Keratinocyte (primary cell): ENCODE data around the gene COL7A1. TPM values are rescaled to one million over a fixed set of nuclear protein-coding genes. Genes with fewer than 3 reads are reported as not detected.

Experiments used
- DNase-seq: peaks from one replicate; pipeline ENCODE4 v3.0.0-alpha.2; 2011; ENCODE audit warnings: low read depth, missing footprints, low spot score
- FAIRE-seq: peaks from 2 replicates; lab custom pipeline; 2011; peaks lifted over from hg19 to GRCh38; lab: Jason Lieb, UNC
- H2AFZ ChIP-seq: 2 replicates; pipeline ENCODE4 v1.6.0; 2012; ENCODE audit warnings: low read length, control low read depth, inconsistent platforms; ENCODE audit not compliant: control insufficient read depth
- H3K27ac ChIP-seq: 2 replicates; pipeline ENCODE4 v1.5.1; 2011; ENCODE audit warnings: low read length; ENCODE audit not compliant: control insufficient read depth, insufficient read depth
- H3K27me3 ChIP-seq: 3 replicates; pipeline ENCODE4 v1.6.0; 2011; ENCODE audit warnings: low read length; ENCODE audit not compliant: control insufficient read depth, insufficient read depth; ENCODE audit errors: extremely low read depth
- H3K36me3 ChIP-seq, 2 experiments: 2 replicates in 1 of 2; 3 replicates in 1 of 2; pipeline ENCODE4 v1.5.1; 2011; ENCODE audit warnings: low read length in 2 of 2, mild to moderate bottlenecking in 1 of 2; ENCODE audit not compliant: control insufficient read depth in 2 of 2, insufficient read depth in 2 of 2; ENCODE audit errors: extremely low read depth in 1 of 2
- H3K4me1 ChIP-seq: 3 replicates; pipeline ENCODE4 v1.5.1; 2011; ENCODE audit warnings: low read length; ENCODE audit not compliant: control insufficient read depth, insufficient read depth; ENCODE audit errors: extremely low read depth
- H3K4me2 ChIP-seq: 3 replicates; pipeline ENCODE4 v1.6.0; 2011; ENCODE audit warnings: low read depth, low read length; ENCODE audit not compliant: control insufficient read depth, insufficient read depth; ENCODE audit errors: extremely low read depth
- H3K4me3 ChIP-seq, 3 experiments: fragments of 200-600 bp in 1 of 3; sonication (generic) in 1 of 3; 2 replicates in 2 of 3; 3 replicates in 1 of 3; pipeline ENCODE4 v1.5.1; 2011 to 2016; ENCODE audit warnings: low read length in 3 of 3, mild to moderate bottlenecking in 3 of 3, control low read depth in 2 of 3, inconsistent platforms in 1 of 3, low read depth in 1 of 3, mixed read lengths in 1 of 3, mixed run types in 1 of 3, moderate library complexity in 1 of 3; ENCODE audit not compliant: control insufficient read depth in 2 of 3, insufficient read depth in 2 of 3; ENCODE audit errors: extremely low read depth in 1 of 3
- H3K79me2 ChIP-seq: 2 replicates; pipeline ENCODE4 v1.6.0; 2012; ENCODE audit warnings: low read length; ENCODE audit not compliant: control insufficient read depth, insufficient read depth
- H3K9ac ChIP-seq: 3 replicates; pipeline ENCODE4 v1.6.0; 2011; ENCODE audit warnings: low read length; ENCODE audit not compliant: control insufficient read depth, insufficient read depth; ENCODE audit errors: extremely low read depth
- H3K9me1 ChIP-seq: 3 replicates; pipeline ENCODE4 v1.6.0; 2011; ENCODE audit warnings: low read length; ENCODE audit not compliant: control insufficient read depth, insufficient read depth; ENCODE audit errors: extremely low read depth
- H3K9me3 ChIP-seq: 2 replicates; pipeline ENCODE4 v1.5.1; 2012; ENCODE audit warnings: low read depth, low read length; ENCODE audit not compliant: control insufficient read depth
- H4K20me1 ChIP-seq: 3 replicates; pipeline ENCODE4 v1.6.0; 2011; ENCODE audit warnings: low read length; ENCODE audit not compliant: control insufficient read depth, insufficient read depth; ENCODE audit errors: extremely low read depth
- EZH2 ChIP-seq: IDR thresholded peaks from one replicate; pipeline ENCODE4 v1.6.1; 2012; ENCODE audit warnings: inconsistent platforms, mild to moderate bottlenecking, low read length, moderate library complexity
- dilution Hi-C: fragments of 300-500 bp; cut with MboI; formaldehyde crosslinking; loops from one replicate; pipeline ENCODE4 v1.7.0; 2020; ENCODE audit warnings: low sequenced_read_pairs; ENCODE audit not compliant: extremely low pct_ligation_motif_present
- polyA plus RNA-seq, 5 experiments: library from polyadenylated mRNA; depleted of rRNA in 3 of 5; stranded (reverse) in 3 of 5; stranded (forward) in 1 of 5; unstranded in 1 of 5; fragments of >200 nt; gene quantifications; 1 replicate in 1 of 5; 2 replicates in 3 of 5; 3 replicates in 1 of 5; pipeline versions ENCODE4 v1.2.1 to v1.2.3, GENCODE V29; 2011 to 2012; ENCODE audit warnings: missing spikeins in 2 of 5, low read depth in 1 of 5, low replicate concordance in 1 of 5
- TF ChIP-seq, protein P1 (sequence below), 3 experiments: IDR thresholded peaks in 1 of 3; conservative IDR thresholded peaks in 1 of 3; optimal IDR thresholded peaks in 1 of 3; 2 replicates in 2 of 3; 3 replicates in 1 of 3; pipeline versions ENCODE3 to v1.5.1; 2011; ENCODE audit warnings: low read length in 3 of 3, mild to moderate bottlenecking in 3 of 3, moderate library complexity in 2 of 3, control low read depth in 1 of 3, inconsistent platforms in 1 of 3; ENCODE audit not compliant: insufficient read depth in 2 of 3; ENCODE audit errors: extremely low read depth in 1 of 3

COL7A1 gene
- polyA plus RNA-seq, 1 donor (not counting 4 experiments of a cell fraction or from before 2014, with no cell fraction given): 59.4 TPM

DNA sequence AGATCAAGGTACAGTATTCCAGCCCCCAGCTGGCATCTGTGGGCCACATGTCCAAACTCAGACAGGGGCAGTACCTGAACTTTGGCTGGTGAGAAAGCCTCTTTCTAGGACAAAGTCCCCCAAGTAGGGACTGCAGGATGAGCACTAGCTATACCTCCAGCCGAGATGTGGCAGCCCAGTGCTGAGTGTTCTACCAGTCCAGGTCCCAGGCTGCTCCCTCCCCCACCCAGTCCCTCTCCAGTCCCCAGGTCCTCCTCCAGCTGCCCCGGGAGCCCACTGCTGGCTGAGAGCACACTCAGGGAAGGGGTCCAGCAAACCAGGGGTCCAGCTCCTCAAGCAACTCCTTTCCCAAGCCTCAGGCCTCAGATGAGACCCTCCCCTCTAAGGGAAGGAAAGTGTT, 38.6 kb upstream of the COL7A1 start:
- TF ChIP-seq EZH2: no peak
- TF ChIP-seq, protein P1, sequence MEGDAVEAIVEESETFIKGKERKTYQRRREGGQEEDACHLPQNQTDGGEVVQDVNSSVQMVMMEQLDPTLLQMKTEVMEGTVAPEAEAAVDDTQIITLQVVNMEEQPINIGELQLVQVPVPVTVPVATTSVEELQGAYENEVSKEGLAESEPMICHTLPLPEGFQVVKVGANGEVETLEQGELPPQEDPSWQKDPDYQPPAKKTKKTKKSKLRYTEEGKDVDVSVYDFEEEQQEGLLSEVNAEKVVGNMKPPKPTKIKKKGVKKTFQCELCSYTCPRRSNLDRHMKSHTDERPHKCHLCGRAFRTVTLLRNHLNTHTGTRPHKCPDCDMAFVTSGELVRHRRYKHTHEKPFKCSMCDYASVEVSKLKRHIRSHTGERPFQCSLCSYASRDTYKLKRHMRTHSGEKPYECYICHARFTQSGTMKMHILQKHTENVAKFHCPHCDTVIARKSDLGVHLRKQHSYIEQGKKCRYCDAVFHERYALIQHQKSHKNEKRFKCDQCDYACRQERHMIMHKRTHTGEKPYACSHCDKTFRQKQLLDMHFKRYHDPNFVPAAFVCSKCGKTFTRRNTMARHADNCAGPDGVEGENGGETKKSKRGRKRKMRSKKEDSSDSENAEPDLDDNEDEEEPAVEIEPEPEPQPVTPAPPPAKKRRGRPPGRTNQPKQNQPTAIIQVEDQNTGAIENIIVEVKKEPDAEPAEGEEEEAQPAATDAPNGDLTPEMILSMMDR (optimal IDR thresholded peaks at IDR 0.05 in 1 of 3, IDR thresholded peaks at IDR 0.05 in 1 of 3, conservative IDR thresholded peaks at IDR 0.05 in 1 of 3; ENCODE audit: extremely low read depth in 1 of 3, insufficient read depth in 2 of 3, low read length in 3 of 3): no peak
- peak overlapping the region in 1 of 3 experiments; percentile 93 for H3K4me3 ChIP-seq
- FAIRE-seq (no peak), DNase-seq (no peak)
- no peaks in the 10 kb centered on the region for H3K9me3 ChIP-seq
- no peaks in the 10 kb centered on the region for H3K27me3 ChIP-seq
- no peak overlapping the region for H3K27ac ChIP-seq
- peak overlapping the region; percentile 72 for H3K9ac ChIP-seq
- H3K4me2 ChIP-seq: peak overlapping the region; percentile 92
- H3K4me1 ChIP-seq: peaks cover 11% of the 10 kb centered on the region
- peaks cover 13% of the 10 kb centered on the region for H3K79me2 ChIP-seq
- peaks cover 2% of the 10 kb centered on the region for H3K9me1 ChIP-seq
- dilution Hi-C loops: no loop called here
- peaks cover 24 to 30% of the 10 kb centered on the region in 2 experiments for H3K36me3 ChIP-seq
- H2AFZ ChIP-seq: no peak overlapping the region
- peaks cover 2% of the 10 kb centered on the region for H4K20me1 ChIP-seq

DNA sequence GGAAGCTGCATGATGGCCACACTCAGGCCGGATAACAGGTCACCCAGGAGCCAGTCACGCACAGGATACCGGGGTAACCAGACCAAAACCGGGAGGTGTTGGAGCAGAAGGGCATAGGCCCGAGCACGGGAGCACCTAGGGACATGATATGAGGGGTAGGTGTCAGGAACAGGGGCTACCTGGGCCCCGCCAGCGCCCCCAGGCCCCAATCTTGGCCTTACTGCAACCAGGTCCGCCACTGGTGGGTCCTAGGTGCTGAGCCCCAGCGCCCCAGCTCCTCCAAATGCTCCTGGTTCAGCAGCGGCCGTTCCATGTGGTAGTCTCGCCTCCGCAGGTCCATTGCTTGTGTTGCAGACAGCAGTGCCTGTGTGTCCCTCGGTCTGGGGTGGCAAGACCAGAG, 38.1 kb upstream of the COL7A1 start:
- H3K4me2 ChIP-seq: no peak overlapping the region
- dilution Hi-C loops: no loop called here
- no peaks in the 10 kb centered on the region for H3K27me3 ChIP-seq
- peaks cover 13% of the 10 kb centered on the region for H3K79me2 ChIP-seq
- no peaks in the 10 kb centered on the region for H3K9me3 ChIP-seq
- H3K27ac ChIP-seq: no peak overlapping the region
- H3K36me3 ChIP-seq: peaks cover 28 to 33% of the 10 kb centered on the region in 2 experiments
- H2AFZ ChIP-seq: no peak overlapping the region
- peaks cover 2% of the 10 kb centered on the region for H4K20me1 ChIP-seq
- FAIRE-seq: no peak
- no peak overlapping the region for H3K9ac ChIP-seq
- peaks cover 11% of the 10 kb centered on the region for H3K4me1 ChIP-seq
- TF ChIP-seq EZH2: no peak
- TF ChIP-seq, protein P1 (optimal IDR thresholded peaks at IDR 0.05 in 1 of 3, IDR thresholded peaks at IDR 0.05 in 1 of 3, conservative IDR thresholded peaks at IDR 0.05 in 1 of 3; ENCODE audit: extremely low read depth in 1 of 3, insufficient read depth in 2 of 3, low read length in 3 of 3): no peak
- DNase-seq: no peak
- no peak overlapping the region for H3K4me3 ChIP-seq
- peaks cover 2% of the 10 kb centered on the region for H3K9me1 ChIP-seq
